Endothelial cell of umbilical vein (primary cell): Measurements from ENCODE around the gene GABBR2. TPM values are rescaled to one million over a fixed set of nuclear protein-coding genes. Genes with fewer than 3 reads are reported as not detected.
A peak's percentile ranks its signal among the peaks of the same experiment; 100 is the strongest.

ENCODE experiments used
- BruUV-seq: library from RNA; stranded (reverse); fragments of 400-500 nt; replicated peaks from 2 replicates; lab custom pipeline; 2021; lab: Mats Ljungman, UMichigan
- CTCF ChIA-PET: fragments of 300-600, 350-600 bp; sonication (Branson Sonifier 250); formaldehyde crosslinking; loops from one replicate; lab custom pipeline; 2021; ENCODE audit warnings: antibody characterized with exemption, inconsistent platforms; lab: Charles Lee
- POLR2A ChIA-PET: fragments of 300-600, 350-600 bp; sonication (Branson Sonifier 250); formaldehyde crosslinking; loops from one replicate; lab custom pipeline; 2021; ENCODE audit warnings: antibody characterized with exemption, inconsistent platforms; lab: Charles Lee
- DNase-seq: peaks from one replicate; pipeline ENCODE4 v3.0.0-alpha.2; 2011; ENCODE audit warnings: low read depth, low spot score
- FAIRE-seq: peaks from 2 replicates; lab custom pipeline; 2011; peaks lifted over from hg19 to GRCh38; lab: Jason Lieb, UNC
- H2AFZ ChIP-seq: 2 replicates; pipeline ENCODE4 v1.6.0; 2012; ENCODE audit warnings: low read depth, low read length, control low read depth, inconsistent platforms
- H3K27ac ChIP-seq: 2 replicates; pipeline ENCODE4 v1.5.1; 2011; ENCODE audit warnings: low read depth, mild to moderate bottlenecking, control low read depth, low read length, moderate library complexity; ENCODE audit not compliant: insufficient read depth
- H3K27me3 ChIP-seq, 2 experiments: 2 replicates each; pipeline versions ENCODE4 v1.6.0 to v1.6.1; 2011; ENCODE audit warnings: low read length in 2 of 2, mixed read lengths in 1 of 2; ENCODE audit not compliant: control insufficient read depth in 2 of 2, insufficient read depth in 2 of 2
- H3K36me3 ChIP-seq, 2 experiments: 2 replicates in 1 of 2; 3 replicates in 1 of 2; pipeline ENCODE4 v1.5.1; 2011; ENCODE audit warnings: low read length in 2 of 2, mild to moderate bottlenecking in 1 of 2, moderate library complexity in 1 of 2; ENCODE audit not compliant: control insufficient read depth in 2 of 2, insufficient read depth in 2 of 2; ENCODE audit errors: extremely low read depth in 1 of 2
- H3K4me1 ChIP-seq: 3 replicates; pipeline ENCODE4 v1.5.1; 2011; ENCODE audit warnings: mild to moderate bottlenecking, low read length; ENCODE audit not compliant: control insufficient read depth, insufficient read depth; ENCODE audit errors: extremely low read depth
- H3K4me2 ChIP-seq: 2 replicates; pipeline ENCODE4 v1.6.1; 2011; ENCODE audit warnings: low read length, control low read depth, mixed read lengths; ENCODE audit not compliant: insufficient read depth
- H3K4me3 ChIP-seq, 3 experiments: fragments of 200-600 bp in 1 of 3; sonication (generic), shearing (Covaris generic) in 1 of 3; replicated peaks in 1 of 3; 2 replicates each; pipeline ENCODE4 v1.5.1; 2011 to 2016; ENCODE audit warnings: control low read depth in 3 of 3, low read length in 3 of 3, mild to moderate bottlenecking in 2 of 3, inconsistent platforms in 1 of 3, low read depth in 1 of 3, moderate library complexity in 1 of 3; ENCODE audit not compliant: insufficient read depth in 1 of 3
- H3K79me2 ChIP-seq: 2 replicates; pipeline ENCODE4 v1.6.0; 2012; ENCODE audit warnings: low read length, inconsistent platforms; ENCODE audit not compliant: control insufficient read depth, insufficient read depth
- H3K9ac ChIP-seq: replicated peaks from 2 replicates; pipeline ENCODE3; 2011; ENCODE audit warnings: low read length, control low read depth; ENCODE audit not compliant: insufficient read depth; ENCODE audit errors: extremely low read depth
- H3K9me1 ChIP-seq: replicated peaks from 3 replicates; pipeline ENCODE4 v1.6.0; 2011; ENCODE audit warnings: mild to moderate bottlenecking, low read length; ENCODE audit not compliant: control insufficient read depth, insufficient read depth; ENCODE audit errors: extremely low read depth
- H3K9me3 ChIP-seq: replicated peaks from 2 replicates; pipeline ENCODE4 v1.5.1; 2012; ENCODE audit warnings: low read length, inconsistent platforms; ENCODE audit not compliant: control insufficient read depth, insufficient read depth
- H4K20me1 ChIP-seq: replicated peaks from 2 replicates; pipeline ENCODE3; 2011; ENCODE audit warnings: mild to moderate bottlenecking, low read length; ENCODE audit not compliant: control insufficient read depth, insufficient read depth; ENCODE audit errors: extremely low read depth
- EZH2 ChIP-seq: IDR thresholded peaks from 2 replicates; pipeline ENCODE4 v1.6.1; 2012; ENCODE audit warnings: borderline replicate concordance, low read depth, mild to moderate bottlenecking, moderate library complexity, low read length, inconsistent platforms; ENCODE audit not compliant: severe bottlenecking
- FOS ChIP-seq: IDR thresholded peaks from 2 replicates; pipeline ENCODE4 v1.6.1; 2011; ENCODE audit warnings: mild to moderate bottlenecking, low read length, moderate library complexity, borderline replicate concordance; ENCODE audit not compliant: insufficient read depth
- GATA2 ChIP-seq: IDR thresholded peaks from 2 replicates; pipeline ENCODE4 v1.7.0; 2011; ENCODE audit warnings: low read depth, mild to moderate bottlenecking, moderate library complexity, mixed read lengths, low read length; ENCODE audit not compliant: insufficient read length, insufficient read depth
- JUN ChIP-seq: IDR thresholded peaks from 2 replicates; pipeline ENCODE4 v1.6.1; 2011; ENCODE audit warnings: borderline replicate concordance, low read depth; ENCODE audit not compliant: insufficient read length, insufficient read depth
- MAX ChIP-seq: IDR thresholded peaks from 2 replicates; pipeline ENCODE4 v1.6.1; 2011; ENCODE audit not compliant: insufficient read depth, insufficient read length
- MYC ChIP-seq: IDR thresholded peaks from one replicate; pipeline ENCODE4 v1.6.1; 2011; ENCODE audit warnings: mild to moderate bottlenecking, low read depth, low read length
- POLR2A ChIP-seq: IDR thresholded peaks from 2 replicates; pipeline ENCODE4 v1.6.1; 2012; ENCODE audit warnings: low read depth, mild to moderate bottlenecking, control low read depth, low read length
- POLR2AphosphoS5 ChIP-seq: IDR thresholded peaks from 2 replicates; pipeline ENCODE4 v1.6.1; 2012; ENCODE audit warnings: low read depth, mild to moderate bottlenecking, control low read depth, low read length, moderate library complexity; ENCODE audit not compliant: insufficient read depth
- dilution Hi-C: fragments of 300-500 bp; cut with MboI; formaldehyde crosslinking; loops from one replicate; pipeline ENCODE4 v1.15.0; 2019; ENCODE audit warnings: low sequenced_read_pairs; ENCODE audit not compliant: extremely low pct_ligation_motif_present
- intact Hi-C: fragments of 100-400 bp; cut with micrococcal nuclease; formaldehyde crosslinking; loops from one replicate; pipeline ENCODE4 v1.10.0; 2022
- polyA plus RNA-seq, 4 experiments: library from polyadenylated mRNA; depleted of rRNA in 3 of 4; stranded (reverse) in 3 of 4; unstranded in 1 of 4; fragments of >200 nt; gene quantifications; 2 replicates each; pipeline versions ENCODE4 v1.2.1 to v1.2.3, GENCODE V29; 2011 to 2012; ENCODE audit warnings: missing spikeins in 1 of 4
- total RNA-seq: library from RNA; stranded (reverse); gene quantifications from 2 replicates; pipeline ENCODE4 v1.2.3, GENCODE V29; 2021
- TF ChIP-seq, protein P1 (sequence below), 2 donors: IDR thresholded peaks; 1 replicate in 1 of 2; 2 replicates in 1 of 2; pipeline ENCODE4 v1.5.1; 2011; ENCODE audit warnings: low read length in 2 of 2, mild to moderate bottlenecking in 2 of 2, moderate library complexity in 2 of 2, control low read depth in 1 of 2, inconsistent platforms in 1 of 2, low read depth in 1 of 2; ENCODE audit not compliant: insufficient read depth in 1 of 2; ENCODE audit errors: extremely low read depth in 1 of 2

The GABBR2 gene
- total and polyA plus RNA-seq, 2 donors (not counting 3 experiments of a cell fraction or from before 2014, with no cell fraction given), result 1.1 to 9.2 TPM

DNA sequence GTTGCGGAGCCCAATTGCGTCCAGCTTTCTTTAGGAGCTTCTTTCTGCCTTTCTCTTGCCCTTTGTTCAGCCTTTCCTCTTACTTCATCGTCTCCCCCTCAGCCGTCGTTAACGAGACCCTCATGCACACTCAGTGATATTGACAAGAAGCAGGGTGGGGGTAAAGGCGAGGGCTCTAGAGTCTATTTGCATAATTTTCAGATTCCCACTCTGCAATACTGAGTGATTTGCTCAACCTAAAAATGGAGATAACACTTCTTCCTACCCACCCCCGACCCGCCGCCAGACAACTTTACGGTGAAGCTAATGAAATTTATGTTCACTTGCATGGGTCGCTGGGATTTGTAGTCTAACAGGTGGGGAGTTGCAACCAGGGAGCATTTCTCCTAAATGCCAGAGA, 452.0 kb downstream of the GABBR2 start:
- Histone ChIP-seq H3K27ac (no peak overlapping the region), H3K27me3 (no peaks in the 10 kb centered on the region), H3K9ac (peak overlapping the region; percentile 76), H2AFZ (peak overlapping the region; percentile 82), H3K4me3 (peak overlapping the region; percentile 55 to 80 (median 67)), H4K20me1 (no peaks in the 10 kb centered on the region), H3K4me1 (peaks cover 17% of the 10 kb centered on the region), H3K79me2 (peaks cover 16% of the 10 kb centered on the region), H3K9me1 (no peaks in the 10 kb centered on the region), H3K36me3 (no peaks in the 10 kb centered on the region), H3K4me2 (peak overlapping the region; percentile 80), H3K9me3 (no peaks in the 10 kb centered on the region)
- no peak for TF ChIP-seq POLR2AphosphoS5
- no peak for TF ChIP-seq MYC
- TF ChIP-seq JUN, result no peak
- TF ChIP-seq, protein P1, sequence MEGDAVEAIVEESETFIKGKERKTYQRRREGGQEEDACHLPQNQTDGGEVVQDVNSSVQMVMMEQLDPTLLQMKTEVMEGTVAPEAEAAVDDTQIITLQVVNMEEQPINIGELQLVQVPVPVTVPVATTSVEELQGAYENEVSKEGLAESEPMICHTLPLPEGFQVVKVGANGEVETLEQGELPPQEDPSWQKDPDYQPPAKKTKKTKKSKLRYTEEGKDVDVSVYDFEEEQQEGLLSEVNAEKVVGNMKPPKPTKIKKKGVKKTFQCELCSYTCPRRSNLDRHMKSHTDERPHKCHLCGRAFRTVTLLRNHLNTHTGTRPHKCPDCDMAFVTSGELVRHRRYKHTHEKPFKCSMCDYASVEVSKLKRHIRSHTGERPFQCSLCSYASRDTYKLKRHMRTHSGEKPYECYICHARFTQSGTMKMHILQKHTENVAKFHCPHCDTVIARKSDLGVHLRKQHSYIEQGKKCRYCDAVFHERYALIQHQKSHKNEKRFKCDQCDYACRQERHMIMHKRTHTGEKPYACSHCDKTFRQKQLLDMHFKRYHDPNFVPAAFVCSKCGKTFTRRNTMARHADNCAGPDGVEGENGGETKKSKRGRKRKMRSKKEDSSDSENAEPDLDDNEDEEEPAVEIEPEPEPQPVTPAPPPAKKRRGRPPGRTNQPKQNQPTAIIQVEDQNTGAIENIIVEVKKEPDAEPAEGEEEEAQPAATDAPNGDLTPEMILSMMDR (IDR thresholded peaks at IDR 0.05; ENCODE audit: extremely low read depth in 1 of 2, insufficient read depth in 1 of 2, low read depth in 1 of 2, low read length in 2 of 2), result no peak
- TF ChIP-seq FOS, result no peak
- no peak for TF ChIP-seq MAX
- no peak for TF ChIP-seq GATA2
- TF ChIP-seq POLR2A, result no peak
- no peak for TF ChIP-seq EZH2
- dilution Hi-C loops (no loop called here), intact Hi-C loops (loop anchor here (1.0 to 2.0 kb wide), 2 partner anchors 170 to 273 kb away; partner anchors contain the start of gene ANP32B)
- FAIRE-seq (peak; percentile 50), DNase-seq (no peak)
- BruUV-seq, result TSS peak; percentile 50
- POLR2A ChIA-PET, result no interaction called here
- CTCF ChIA-PET, result interaction anchor here (0.6 to 5.1 kb wide), 8 partner anchors 14 to 518 kb away, joined by 3 to 37 read pairs (median 11); partner anchors contain the start of gene TRMO
